ENCODE data around the gene SH3BGR.

- TF ChIP-seq GATA2 (IDR thresholded peaks at IDR 0.05; ENCODE audit: low read depth, low read length) (no peak), GATA3 (IDR thresholded peaks at IDR 0.05; ENCODE audit: low read depth, low read length) (no peak)
These were observed 50.9 kb downstream of the SH3BGR start for GRCh38 chr21:39502631-39503030.
